Bone marrow (tissue), 2 donors: ENCODE measurements around the gene NUP210L.
"Not testable (repeated sequence)": the region's sequence is repeated elsewhere in the genome, so short reads cannot be mapped to it uniquely, and the experiment has no call there.

Experiments used
- DNase-seq, 2 donors: peaks; one replicate each; lab custom pipeline; 2025; lab: John Stamatoyannopoulos, UW

NUP210L gene

GRCh38 chr1:154097873-154098272, 57.0 kb downstream of the NUP210L start:
- DNase-seq, result no peak

- DNase-seq, result no peak
Measured at GRCh38 chr1:154095456-154096060, 59.3 kb downstream of the NUP210L start.

DNA sequence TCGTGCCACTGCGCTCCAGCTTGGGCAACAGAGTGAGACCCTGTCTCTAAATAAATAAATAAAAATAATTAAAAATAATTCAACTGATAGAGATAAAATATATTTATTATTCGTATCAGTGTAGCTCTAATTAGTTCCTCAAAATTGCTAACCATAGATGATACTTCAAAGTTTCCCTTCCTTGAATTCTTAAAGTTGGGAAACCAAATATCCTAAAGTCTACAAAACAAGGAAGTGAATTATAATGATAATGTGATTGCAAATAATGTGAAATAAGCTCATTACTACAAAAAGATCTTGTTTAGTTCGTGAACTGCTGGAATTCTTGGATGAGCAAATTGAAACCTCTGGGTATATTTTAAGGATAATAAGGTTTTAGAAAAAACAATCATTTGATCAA, 60.5 kb downstream of the NUP210L start:
- DNase-seq, result no peak

DNA sequence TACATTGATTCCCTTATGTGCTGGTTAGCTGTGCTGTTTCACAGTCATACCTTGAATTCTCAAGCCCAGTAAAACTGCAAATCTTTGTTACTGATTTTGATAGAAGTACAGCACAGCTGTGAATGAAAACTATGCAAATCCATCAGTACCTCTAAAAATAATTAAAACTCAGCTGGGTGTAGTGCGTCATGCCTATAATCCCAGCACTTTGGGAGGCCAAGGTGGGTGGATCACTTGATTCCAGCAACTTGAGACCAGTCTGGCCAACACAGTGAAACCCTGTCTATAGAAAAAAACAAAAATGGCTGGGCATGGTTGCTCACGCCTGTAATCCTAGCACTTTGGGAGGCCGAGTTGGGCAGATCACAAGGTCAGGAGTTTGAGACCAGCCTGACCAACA, 61.2 kb downstream of the NUP210L start:
- no peak for DNase-seq

- no peak for DNase-seq
Measured at GRCh38 chr1:154091706-154092105, 63.2 kb downstream of the NUP210L start.

- DNase-seq, result no peak
Measured at GRCh38 chr1:154087574-154087973, 67.3 kb downstream of the NUP210L start.

DNA sequence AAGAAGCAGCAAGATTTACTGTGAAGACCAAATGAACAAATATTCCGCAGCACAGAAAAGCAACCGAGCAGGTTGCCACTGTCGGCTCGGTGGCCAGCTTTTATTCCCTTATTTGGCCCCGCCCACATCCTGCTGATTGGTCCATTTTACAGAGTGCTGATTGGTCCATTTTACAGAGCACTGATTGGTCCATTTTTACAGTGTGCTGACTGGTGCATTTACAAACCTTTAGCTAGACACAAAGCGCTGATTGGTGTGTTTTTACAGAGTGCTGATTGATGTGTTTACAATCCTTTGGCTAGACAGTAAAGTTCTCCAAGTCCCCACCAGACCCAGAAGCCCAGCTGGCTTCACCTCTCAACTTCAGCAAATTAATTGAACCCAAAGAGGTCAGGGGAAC, 71.8 kb downstream of the NUP210L start:
- DNase-seq, result not testable (repeated sequence)

- DNase-seq, result no peak
Measured at GRCh38 chr1:154081386-154082126, 73.3 kb downstream of the NUP210L start.

DNA sequence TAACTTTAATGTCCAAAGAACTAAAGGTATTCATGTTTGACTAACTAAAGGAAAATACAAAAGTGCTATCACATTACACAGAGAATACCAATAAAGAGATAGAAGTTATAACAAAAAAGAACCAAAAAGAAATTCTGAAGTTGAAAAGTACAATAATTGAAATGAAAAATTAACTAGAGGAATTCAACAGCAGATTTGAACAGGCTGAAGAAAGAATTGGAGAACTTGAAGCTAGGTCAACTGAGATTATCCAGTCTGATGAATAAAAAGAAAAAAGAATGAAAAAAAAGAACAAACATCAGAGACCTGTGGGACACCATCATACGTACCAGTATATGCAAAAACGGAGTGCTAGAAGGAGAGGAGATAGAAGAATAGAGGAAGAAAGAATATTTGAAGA, 78.5 kb downstream of the NUP210L start:
- no peak for DNase-seq

DNA sequence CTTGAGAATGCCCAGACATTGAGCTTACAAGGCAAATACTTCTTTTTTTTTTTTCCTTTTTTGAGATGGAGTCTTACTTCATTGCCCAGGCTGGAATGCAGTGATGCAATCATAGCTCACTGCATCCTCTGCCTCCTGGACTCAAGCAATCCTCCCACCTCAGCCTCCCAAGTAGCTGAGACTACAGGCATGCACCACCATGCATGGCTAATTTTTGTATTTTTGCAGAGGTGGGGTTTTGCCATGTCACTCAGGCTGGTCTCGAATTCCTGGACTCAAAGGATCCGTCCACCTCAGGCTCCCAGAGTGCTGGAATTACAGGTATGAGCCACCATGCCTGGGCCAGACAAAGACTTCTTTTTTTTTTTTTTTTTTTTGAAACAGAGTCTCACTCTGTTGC, 79.1 kb downstream of the NUP210L start:
- no peak for DNase-seq

DNA sequence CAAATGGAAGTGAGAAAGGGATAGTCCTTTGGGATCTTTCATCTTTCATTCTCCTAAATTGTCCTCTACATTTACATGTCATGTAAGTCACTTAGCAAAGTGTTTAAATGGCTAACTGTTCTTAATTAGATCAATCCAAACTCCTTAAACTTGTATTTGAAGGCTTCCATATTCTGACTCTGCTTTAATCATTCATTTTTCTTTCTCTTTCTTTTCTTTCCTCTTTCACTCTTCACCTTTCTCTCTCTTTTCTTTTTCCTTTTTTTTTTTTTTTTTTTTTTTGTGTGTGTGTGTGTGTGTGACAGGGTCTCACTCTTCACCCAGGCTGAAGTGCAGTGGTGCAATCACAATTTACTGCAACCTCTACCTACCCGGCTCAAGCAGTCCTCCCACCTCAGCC, 92.6 kb downstream of the NUP210L start:
- no peak for DNase-seq

DNA sequence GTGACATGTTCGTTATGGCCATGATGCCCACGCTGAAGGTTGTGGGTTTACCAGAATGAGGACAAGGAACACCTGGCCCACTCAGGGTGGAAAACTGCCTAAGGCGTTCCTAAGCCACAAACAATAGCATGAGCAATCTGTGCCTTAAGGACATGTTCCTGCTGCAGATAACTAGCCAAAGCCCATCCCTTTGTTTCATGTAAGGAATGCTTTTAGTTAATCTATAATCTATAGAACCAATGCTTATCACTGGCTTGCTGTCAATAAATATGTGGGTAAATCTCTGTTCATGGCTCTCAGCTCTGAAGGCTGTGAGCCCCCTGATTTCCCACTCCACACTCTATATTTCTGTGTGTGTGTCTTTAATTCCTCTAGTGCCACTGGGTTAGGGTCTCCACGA, 107.4 kb downstream of the NUP210L start:
- not testable (repeated sequence) for DNase-seq

GRCh38 chr1:154033697-154034096, 121.2 kb downstream of the NUP210L start:
- not testable (repeated sequence) for DNase-seq

GRCh38 chr1:154019940-154020339, 134.9 kb downstream of the NUP210L start:
- DNase-seq, result no peak

- no peak for DNase-seq
Measured at GRCh38 chr1:154019269-154019668, 135.6 kb downstream of the NUP210L start.

GRCh38 chr1:154014154-154014907, 140.5 kb downstream of the NUP210L start:
- DNase-seq, result no peak

DNA sequence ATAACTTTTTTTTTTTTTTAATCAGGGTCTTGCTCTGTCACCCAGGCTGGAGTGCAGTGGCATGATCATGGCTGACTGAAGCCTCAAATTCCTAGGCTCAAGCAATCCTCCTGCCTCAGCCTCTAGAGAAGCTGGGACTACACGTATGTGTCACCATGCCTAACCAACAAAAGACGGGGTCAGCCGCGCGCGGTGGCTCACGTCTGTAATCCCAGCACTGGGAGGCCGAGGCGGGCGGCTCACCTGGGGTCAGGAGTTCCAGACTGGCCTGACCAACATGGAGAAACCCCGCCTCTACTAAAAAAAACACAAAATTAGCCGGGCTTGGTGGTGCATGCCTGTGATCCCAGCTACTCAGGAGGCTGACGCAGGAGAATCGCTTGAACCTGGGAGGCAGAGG, 142.3 kb downstream of the NUP210L start:
- DNase-seq, result not testable (repeated sequence)

GRCh38 chr1:154012129-154012528, 142.7 kb downstream of the NUP210L start:
- no peak for DNase-seq

DNA sequence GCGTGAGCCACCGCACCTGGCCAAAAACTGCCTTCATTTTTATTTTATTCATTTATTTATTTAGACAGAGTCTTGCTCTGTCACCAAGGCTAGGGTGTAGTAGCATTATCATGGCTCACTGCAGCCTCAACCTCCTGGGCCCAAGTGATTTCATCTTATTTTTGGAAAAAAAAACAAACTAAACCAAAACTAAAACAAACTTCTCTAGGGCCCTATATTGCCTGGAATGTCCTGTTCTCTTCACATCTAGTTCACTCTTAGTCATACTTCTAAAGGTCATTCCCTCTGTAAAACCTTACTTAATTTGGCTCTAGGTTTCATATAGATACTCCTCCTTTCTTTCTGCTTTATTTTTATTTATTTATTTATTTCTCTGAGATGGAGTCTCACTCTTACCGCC, 148.7 kb downstream of the NUP210L start:
- no peak for DNase-seq

- no peak for DNase-seq
Measured at GRCh38 chr1:154000420-154000819, 154.5 kb downstream of the NUP210L start.

GRCh38 chr1:153996882-153997281, 158.0 kb downstream of the NUP210L start:
- DNase-seq, result not testable (repeated sequence)

- DNase-seq, result no peak
Measured at GRCh38 chr1:153995640-153996039, 159.2 kb downstream of the NUP210L start.

GRCh38 chr1:153995202-153995601, 159.7 kb downstream of the NUP210L start:
- DNase-seq, result no peak
